Ishikawa (cell line): ENCODE data around the gene MFSD12.

Experiments
- EP300 ChIP-seq: IDR thresholded peaks from 2 replicates; pipeline ENCODE4 v1.6.1; 2012; ENCODE audit warnings: borderline replicate concordance
- MAX ChIP-seq: IDR thresholded peaks from 2 replicates; pipeline ENCODE4 v1.6.1; 2012
- NFIC ChIP-seq: IDR thresholded peaks from 2 replicates; pipeline ENCODE4 v1.6.1; 2012
- RAD21 ChIP-seq: IDR thresholded peaks from 2 replicates; pipeline ENCODE4 v1.6.1; 2012; ENCODE audit warnings: low read depth
- REST ChIP-seq: IDR thresholded peaks from 2 replicates; pipeline ENCODE4 v1.6.1; 2012; ENCODE audit warnings: low read depth, mild to moderate bottlenecking
- TAF1 ChIP-seq: IDR thresholded peaks from 2 replicates; pipeline ENCODE4 v1.6.1; 2012; ENCODE audit warnings: low read depth, mild to moderate bottlenecking
- USF1 ChIP-seq: IDR thresholded peaks from 2 replicates; pipeline ENCODE4 v1.6.1; 2012
- YY1 ChIP-seq: IDR thresholded peaks from 2 replicates; pipeline ENCODE4 v1.6.1; 2012; ENCODE audit warnings: low read depth

GRCh38 chr19:3576696-3577443, 19.5 kb upstream of the MFSD12 start:
- no peak for TF ChIP-seq USF1
- no peak for TF ChIP-seq REST
- TF ChIP-seq MAX = no peak
- TF ChIP-seq RAD21 = no peak
- TF ChIP-seq NFIC = no peak
- TF ChIP-seq YY1 = no peak
- TF ChIP-seq TAF1 = no peak
- no peak for TF ChIP-seq EP300
